ENCODE results near the gene SAG.

DNA sequence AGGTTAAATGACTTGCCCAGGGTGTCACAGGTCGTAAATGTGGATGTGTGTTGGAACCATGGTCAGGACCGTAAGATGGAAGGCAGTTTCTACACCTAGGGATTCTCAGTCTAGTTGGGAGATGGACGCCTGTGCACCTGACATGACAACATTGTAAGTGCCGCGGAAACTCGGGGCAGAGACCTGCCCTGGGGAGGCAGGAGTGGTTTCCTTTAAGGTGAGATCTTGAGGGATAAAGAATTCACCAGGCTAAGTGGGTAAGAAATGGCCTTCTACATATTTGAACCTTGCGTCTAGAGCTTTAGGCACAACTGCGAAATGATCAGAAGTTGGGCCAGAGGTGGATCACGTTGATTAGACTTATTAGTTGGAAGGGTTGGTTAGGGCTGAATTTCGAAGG, 48.3 kb downstream of the SAG start:
- no peak for TF ChIP-seq POLR2A (IDR thresholded peaks at IDR 0.05)
- TF ChIP-seq, protein P1, sequence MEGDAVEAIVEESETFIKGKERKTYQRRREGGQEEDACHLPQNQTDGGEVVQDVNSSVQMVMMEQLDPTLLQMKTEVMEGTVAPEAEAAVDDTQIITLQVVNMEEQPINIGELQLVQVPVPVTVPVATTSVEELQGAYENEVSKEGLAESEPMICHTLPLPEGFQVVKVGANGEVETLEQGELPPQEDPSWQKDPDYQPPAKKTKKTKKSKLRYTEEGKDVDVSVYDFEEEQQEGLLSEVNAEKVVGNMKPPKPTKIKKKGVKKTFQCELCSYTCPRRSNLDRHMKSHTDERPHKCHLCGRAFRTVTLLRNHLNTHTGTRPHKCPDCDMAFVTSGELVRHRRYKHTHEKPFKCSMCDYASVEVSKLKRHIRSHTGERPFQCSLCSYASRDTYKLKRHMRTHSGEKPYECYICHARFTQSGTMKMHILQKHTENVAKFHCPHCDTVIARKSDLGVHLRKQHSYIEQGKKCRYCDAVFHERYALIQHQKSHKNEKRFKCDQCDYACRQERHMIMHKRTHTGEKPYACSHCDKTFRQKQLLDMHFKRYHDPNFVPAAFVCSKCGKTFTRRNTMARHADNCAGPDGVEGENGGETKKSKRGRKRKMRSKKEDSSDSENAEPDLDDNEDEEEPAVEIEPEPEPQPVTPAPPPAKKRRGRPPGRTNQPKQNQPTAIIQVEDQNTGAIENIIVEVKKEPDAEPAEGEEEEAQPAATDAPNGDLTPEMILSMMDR (IDR thresholded peaks at IDR 0.05) = no peak

All from lower leg skin (tissue), 3 donors.